HG03095 (cell line): ENCODE measurements around the gene SERPINA5.

Experiments
- ATAC-seq: cut with Tn5 transposase; IDR thresholded peaks from one replicate; pipeline ENCODE4 v1.9.1; 2021; ENCODE audit warnings: moderate library complexity; ENCODE audit not compliant: unreplicated experiment

SERPINA5 gene

GRCh38 chr14:94581127-94581999 lies at the start of gene SERPINA5:
TSS of gene SERPINA5 (plus strand) at chr14:94581426. CDS start at chr14:94587363, 5,937 bp downstream.
- no peak for ATAC-seq

GRCh38 chr14:94532447-94532846 lies 48.8 kb upstream of the SERPINA5 start:
- ATAC-seq = no peak

GRCh38 chr14:94535506-94535905 lies 45.7 kb upstream of the SERPINA5 start:
- no peak for ATAC-seq

- no peak for ATAC-seq
These were observed 44.4 kb upstream of the SERPINA5 start for GRCh38 chr14:94536836-94537235.

GRCh38 chr14:94538070-94538740 lies 43.0 kb upstream of the SERPINA5 start:
- no peak for ATAC-seq

- ATAC-seq = no peak
These were observed 42.0 kb upstream of the SERPINA5 start for GRCh38 chr14:94539181-94539580.

GRCh38 chr14:94540031-94540794 lies 41.0 kb upstream of the SERPINA5 start:
- no peak for ATAC-seq

GRCh38 chr14:94541234-94541975 lies 39.8 kb upstream of the SERPINA5 start:
- ATAC-seq = no peak

- no peak for ATAC-seq
These were observed 39.0 kb upstream of the SERPINA5 start for GRCh38 chr14:94542111-94542810.

- no peak for ATAC-seq
These were observed 38.3 kb upstream of the SERPINA5 start for GRCh38 chr14:94542811-94543440.

- ATAC-seq = no peak
These were observed 37.6 kb upstream of the SERPINA5 start for GRCh38 chr14:94543449-94544124.

- no peak for ATAC-seq
These were observed 36.5 kb upstream of the SERPINA5 start for GRCh38 chr14:94544726-94545125.

GRCh38 chr14:94545131-94545841 lies 35.9 kb upstream of the SERPINA5 start:
- ATAC-seq = no peak

- ATAC-seq = no peak
These were observed 34.0 kb upstream of the SERPINA5 start for GRCh38 chr14:94547151-94547680.

- no peak for ATAC-seq
These were observed 33.5 kb upstream of the SERPINA5 start for GRCh38 chr14:94547726-94548125.

GRCh38 chr14:94548131-94548998 lies 32.9 kb upstream of the SERPINA5 start:
- ATAC-seq = no peak
